GM21515 (cell line): ENCODE data around the gene NRN1L.
"Not testable (repeated sequence)": the region's sequence is repeated elsewhere in the genome, so short reads cannot be mapped to it uniquely, and the experiment has no call there.

Source experiments
- ATAC-seq: cut with Tn5 transposase; IDR thresholded peaks from one replicate; pipeline ENCODE4 v1.9.1; 2021; ENCODE audit not compliant: unreplicated experiment

Gene NRN1L

GRCh38 chr16:67884684-67885083 is at the start of gene NRN1L:
Gene NRN1L, plus strand, starts transcription at chr16:67884885. Its CDS starts 19 bp downstream, at chr16:67884904.
- no peak for ATAC-seq

DNA sequence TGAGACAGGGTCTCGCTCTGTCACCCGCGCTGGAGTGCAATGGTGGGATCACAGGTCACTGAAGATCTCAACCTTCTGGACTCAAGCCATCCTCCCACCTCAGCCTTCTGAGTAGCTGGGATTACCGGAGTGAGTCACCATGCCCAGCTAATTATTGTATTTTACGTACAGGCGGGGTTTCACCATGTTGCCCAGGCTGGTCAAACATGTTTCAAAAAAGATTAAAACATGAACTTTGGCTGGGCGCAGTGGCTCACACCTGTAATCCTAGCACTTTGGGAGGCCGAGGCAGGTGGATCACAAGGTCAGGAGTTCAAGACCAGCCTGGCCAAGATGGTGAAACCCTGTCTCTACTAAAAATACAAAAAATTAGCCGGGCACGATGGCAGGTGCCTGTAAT is 47.5 kb upstream of the NRN1L start:
- ATAC-seq = not testable (repeated sequence)

GRCh38 chr16:67837811-67838210 is 46.9 kb upstream of the NRN1L start:
- ATAC-seq = no peak

- no peak for ATAC-seq
Observed at GRCh38 chr16:67841198-67841815, 43.4 kb upstream of the NRN1L start.

DNA sequence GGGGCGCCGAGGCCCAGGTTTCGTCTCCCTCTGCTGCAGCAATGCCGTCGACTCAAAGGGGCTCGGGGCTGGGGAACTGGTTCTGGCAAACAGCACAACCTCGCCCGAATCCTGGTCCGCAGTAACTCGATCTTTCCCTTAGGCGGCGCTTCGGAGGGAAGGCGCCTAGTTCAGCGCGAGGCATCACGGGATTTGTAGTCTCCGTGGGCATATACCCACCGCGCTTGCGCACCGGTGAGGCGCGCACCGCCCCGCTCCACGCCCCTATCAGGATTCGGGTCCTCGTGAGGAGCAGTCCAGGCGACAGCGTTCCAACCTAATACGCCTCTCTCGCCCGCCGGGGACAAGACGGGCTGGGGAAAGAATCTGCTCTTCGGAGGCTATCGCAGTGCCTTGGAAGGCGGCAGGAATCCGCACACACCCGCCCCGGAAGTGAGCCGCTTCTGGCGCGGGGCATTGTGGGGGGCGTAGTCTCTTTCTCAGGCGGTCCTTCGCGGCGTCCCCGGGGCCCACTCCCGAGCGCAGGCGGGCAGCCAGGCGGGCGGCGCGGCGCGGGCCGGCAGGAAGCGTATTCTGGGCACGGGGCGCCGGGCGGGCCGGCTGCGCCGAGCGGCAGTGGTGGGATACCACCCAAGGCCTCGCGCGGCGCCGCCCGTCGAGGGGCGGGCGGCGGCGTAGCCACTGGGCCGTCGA is 42.7 kb upstream of the NRN1L start, which contains the start of gene THAP11:
Gene THAP11 (plus strand): TSS at position 505 of the 693 bp plus-strand sequence. CDS start 235 bp downstream, outside the sequence.
- ATAC-seq = peak; percentile 47

DNA sequence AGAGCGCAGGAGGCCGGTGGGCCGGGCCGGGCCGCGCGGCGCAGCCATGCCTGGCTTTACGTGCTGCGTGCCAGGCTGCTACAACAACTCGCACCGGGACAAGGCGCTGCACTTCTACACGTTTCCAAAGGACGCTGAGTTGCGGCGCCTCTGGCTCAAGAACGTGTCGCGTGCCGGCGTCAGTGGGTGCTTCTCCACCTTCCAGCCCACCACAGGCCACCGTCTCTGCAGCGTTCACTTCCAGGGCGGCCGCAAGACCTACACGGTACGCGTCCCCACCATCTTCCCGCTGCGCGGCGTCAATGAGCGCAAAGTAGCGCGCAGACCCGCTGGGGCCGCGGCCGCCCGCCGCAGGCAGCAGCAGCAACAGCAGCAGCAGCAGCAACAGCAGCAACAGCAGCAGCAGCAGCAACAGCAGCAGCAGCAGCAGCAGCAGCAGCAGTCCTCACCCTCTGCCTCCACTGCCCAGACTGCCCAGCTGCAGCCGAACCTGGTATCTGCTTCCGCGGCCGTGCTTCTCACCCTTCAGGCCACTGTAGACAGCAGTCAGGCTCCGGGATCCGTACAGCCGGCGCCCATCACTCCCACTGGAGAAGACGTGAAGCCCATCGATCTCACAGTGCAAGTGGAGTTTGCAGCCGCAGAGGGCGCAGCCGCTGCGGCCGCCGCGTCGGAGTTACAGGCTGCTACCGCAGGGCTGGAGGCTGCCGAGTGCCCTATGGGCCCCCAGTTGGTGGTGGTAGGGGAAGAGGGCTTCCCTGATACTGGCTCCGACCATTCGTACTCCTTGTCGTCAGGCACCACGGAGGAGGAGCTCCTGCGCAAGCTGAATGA is 42.0 kb upstream of the NRN1L start:
- ATAC-seq = peak; percentile 4

GRCh38 chr16:67843343-67843765 is 41.3 kb upstream of the NRN1L start:
- ATAC-seq = no peak

- no peak for ATAC-seq
Observed at GRCh38 chr16:67844497-67844896, 40.2 kb upstream of the NRN1L start.

DNA sequence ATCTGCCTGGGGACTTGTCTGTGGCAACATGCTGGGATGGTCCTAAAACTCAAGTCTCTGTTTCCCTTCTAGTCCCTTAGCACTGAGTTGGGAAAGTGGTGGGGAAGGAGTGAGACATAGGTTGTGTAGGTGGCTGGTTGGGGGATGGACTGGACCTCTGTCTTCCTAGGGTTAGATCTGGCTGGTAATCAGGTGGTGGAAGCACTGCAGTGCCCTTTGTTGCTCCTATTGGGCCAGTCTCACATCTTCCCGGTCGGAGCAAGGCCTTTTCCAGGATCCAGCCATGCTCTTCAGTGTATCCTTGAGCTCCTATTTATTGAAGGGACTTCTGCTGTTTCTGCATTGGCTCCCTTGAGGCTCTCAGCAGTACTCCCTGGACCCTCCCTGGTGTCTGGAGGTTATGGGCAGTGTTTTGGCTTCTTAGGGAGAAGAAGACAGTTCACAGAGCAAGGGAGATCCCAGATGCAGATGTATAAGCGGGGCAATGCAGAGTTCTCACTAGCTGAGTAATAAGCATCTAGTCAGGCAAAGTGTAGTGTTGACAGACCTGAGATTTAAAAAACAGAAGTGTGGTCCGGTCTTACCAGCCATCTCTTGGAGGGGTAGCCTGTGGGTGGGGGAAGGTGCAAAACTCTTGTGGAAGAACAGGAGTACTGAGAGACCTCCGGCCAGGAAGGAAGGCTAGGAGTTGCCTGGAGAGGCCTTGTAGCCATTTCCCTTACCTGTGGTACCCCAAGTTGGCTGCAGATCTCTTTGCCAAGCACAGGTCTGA is 39.2 kb upstream of the NRN1L start:
- ATAC-seq = no peak

- no peak for ATAC-seq
Observed at GRCh38 chr16:67846063-67846319, 38.7 kb upstream of the NRN1L start.

- ATAC-seq = peak; percentile 48
Observed at GRCh38 chr16:67846320-67847063, 38.2 kb upstream of the NRN1L start, which contains the start of gene NUTF2. Gene NUTF2, plus strand, starts transcription at chr16:67846933. Its CDS starts 18,198 bp downstream, at chr16:67865131.

- ATAC-seq = peak; percentile 36
Observed at GRCh38 chr16:67847064-67847861, 37.4 kb upstream of the NRN1L start, which contains the start of gene CENPT. Gene CENPT, minus strand, starts transcription at chr16:67847693. Its CDS starts 13,834 bp downstream, at chr16:67833859.

- no peak for ATAC-seq
Observed at GRCh38 chr16:67848118-67848517, 36.6 kb upstream of the NRN1L start.

- no peak for ATAC-seq
Observed at GRCh38 chr16:67853670-67854069, 31.0 kb upstream of the NRN1L start.

GRCh38 chr16:67855789-67856188 is 28.9 kb upstream of the NRN1L start:
- no peak for ATAC-seq

GRCh38 chr16:67856927-67857546 is 27.6 kb upstream of the NRN1L start:
- no peak for ATAC-seq

DNA sequence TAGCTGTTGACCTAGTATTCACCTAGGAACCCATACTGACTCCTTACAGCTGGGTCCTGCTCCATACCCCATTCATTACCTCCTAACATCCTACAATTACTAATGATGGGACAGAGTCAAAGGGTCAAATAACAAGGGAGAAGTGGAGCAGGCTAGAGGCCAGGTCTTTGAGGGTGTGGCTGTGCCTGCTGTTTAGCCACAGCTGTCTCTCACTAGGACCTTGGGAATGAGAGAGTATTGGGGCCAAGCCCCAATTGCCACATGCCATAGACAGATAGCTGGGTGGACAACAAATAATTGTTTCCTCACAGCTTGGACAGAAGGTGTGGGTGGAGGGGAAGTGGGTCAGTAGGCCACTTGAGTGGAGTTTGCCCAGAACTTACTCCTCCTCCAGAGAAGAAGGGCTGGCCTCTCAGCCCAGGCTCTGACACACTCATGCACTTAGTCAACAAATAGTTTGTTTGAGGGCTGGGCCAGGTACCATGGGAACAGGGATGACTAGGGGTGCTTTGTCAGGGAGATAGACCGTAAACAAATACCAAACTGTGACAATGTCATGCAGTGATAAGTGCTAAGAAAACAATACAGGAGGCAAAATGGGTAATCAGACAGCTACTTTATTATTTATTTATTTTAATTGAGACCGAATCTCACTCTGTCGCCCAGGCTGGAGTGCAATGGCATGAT is 27.0 kb upstream of the NRN1L start:
- ATAC-seq = no peak

DNA sequence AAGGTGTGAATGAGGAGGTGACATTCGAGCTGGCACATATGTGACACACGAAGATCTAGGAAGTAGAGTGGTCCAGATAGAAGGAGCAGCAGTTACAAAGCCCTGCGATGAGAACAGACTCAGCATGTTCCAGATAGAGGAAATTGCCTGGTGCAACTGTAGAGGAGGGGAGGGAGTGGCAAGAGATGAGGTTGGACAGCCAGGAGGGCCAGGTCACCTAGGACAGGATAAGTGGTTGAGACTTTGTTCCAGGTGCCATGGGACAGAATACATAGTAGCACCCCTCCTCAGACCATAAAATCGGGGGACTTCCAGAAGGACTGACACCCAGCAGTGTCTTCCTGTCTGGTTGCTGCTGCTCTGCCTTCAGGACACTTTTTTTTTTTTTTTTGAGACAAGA is 26.2 kb upstream of the NRN1L start:
- no peak for ATAC-seq
